IPS-15b (cell line): ENCODE data around the gene U2AF1L4.
"Not testable (repeated sequence)": the region's sequence is repeated elsewhere in the genome, so short reads cannot be mapped to it uniquely, and the experiment has no call there.

Experiments
- H3K27me3 ChIP-seq: one replicate; pipeline ENCODE4 v1.6.1; 2013; ENCODE audit warnings: low read length; ENCODE audit not compliant: control insufficient read depth, insufficient read depth
- H3K36me3 ChIP-seq: one replicate; pipeline ENCODE4 v1.6.1; 2013; ENCODE audit warnings: low read length; ENCODE audit not compliant: control insufficient read depth, insufficient read depth
- H3K4me1 ChIP-seq: one replicate; pipeline ENCODE4 v1.6.1; 2013; ENCODE audit warnings: mild to moderate bottlenecking, low read length; ENCODE audit not compliant: control insufficient read depth, insufficient read depth
- H3K4me3 ChIP-seq: one replicate; pipeline ENCODE4 v1.5.1; 2013; ENCODE audit warnings: low read depth, low read length
- H3K9ac ChIP-seq: one replicate; pipeline ENCODE4 v1.6.1; 2013; ENCODE audit warnings: low read depth, mild to moderate bottlenecking, low read length
- H3K9me3 ChIP-seq: one replicate; pipeline ENCODE4 v1.6.1; 2013; ENCODE audit warnings: mild to moderate bottlenecking, low read length; ENCODE audit not compliant: control insufficient read depth, insufficient read depth

U2AF1L4 gene

GRCh38 chr19:35777086-35777841, 32.0 kb upstream of the U2AF1L4 start:
- H3K9ac ChIP-seq, result no peak overlapping the region
- no peaks in the 10 kb centered on the region for H3K36me3 ChIP-seq
- peak overlapping the region; percentile 8 for H3K4me3 ChIP-seq
- H3K4me1 ChIP-seq, result peaks cover 10% of the 10 kb centered on the region
- peaks cover 20% of the 10 kb centered on the region for H3K27me3 ChIP-seq
- no peaks in the 10 kb centered on the region for H3K9me3 ChIP-seq

GRCh38 chr19:35776102-35776788, 31.0 kb upstream of the U2AF1L4 start:
- Histone ChIP-seq H3K9ac (no peak overlapping the region), H3K4me1 (peaks cover 8% of the 10 kb centered on the region), H3K4me3 (peak overlapping the region; percentile 55)

GRCh38 chr19:35775298-35776101, 30.3 kb upstream of the U2AF1L4 start, which contains the start of gene ARHGAP33:
Gene ARHGAP33 (plus strand): TSS chr19:35775564. CDS start chr19:35775659, 95 bp downstream.
- Histone ChIP-seq H3K4me3 (peak within 1 kb of the TSS; percentile 55), H3K27me3 (peaks cover 20% of the 10 kb centered on the region), H3K4me1 (peaks cover 8% of the 10 kb centered on the region), H3K36me3 (no peaks in the 10 kb centered on the region), H3K9ac (no peak within 1 kb of the TSS), H3K9me3 (no peaks in the 10 kb centered on the region)

More at GRCh38 chr19:35776102-35776788, 31.0 kb upstream of the U2AF1L4 start:
- peaks cover 20% of the 10 kb centered on the region for H3K27me3 ChIP-seq
- H3K36me3 ChIP-seq, result no peaks in the 10 kb centered on the region
- H3K9me3 ChIP-seq, result no peaks in the 10 kb centered on the region

GRCh38 chr19:35775046-35775297, 29.8 kb upstream of the U2AF1L4 start:
- H3K4me1 ChIP-seq, result peaks cover 8% of the 10 kb centered on the region
- no peaks in the 10 kb centered on the region for H3K36me3 ChIP-seq
- no peaks in the 10 kb centered on the region for H3K9me3 ChIP-seq
- peak overlapping the region; percentile 8 for H3K4me3 ChIP-seq
- peaks cover 20% of the 10 kb centered on the region for H3K27me3 ChIP-seq
- H3K9ac ChIP-seq, result no peak overlapping the region

- no peaks in the 10 kb centered on the region for H3K9me3 ChIP-seq
- no peaks in the 10 kb centered on the region for H3K36me3 ChIP-seq
- no peak overlapping the region for H3K9ac ChIP-seq
- peaks cover 20% of the 10 kb centered on the region for H3K27me3 ChIP-seq
- H3K4me1 ChIP-seq, result peaks cover 8% of the 10 kb centered on the region
- H3K4me3 ChIP-seq, result peak overlapping the region; percentile 8
These were observed 29.2 kb upstream of the U2AF1L4 start for GRCh38 chr19:35774274-35775045.

GRCh38 chr19:35773020-35773806, 28.0 kb upstream of the U2AF1L4 start:
- no peak overlapping the region for H3K9ac ChIP-seq
- H3K4me3 ChIP-seq, result no peak overlapping the region
- H3K27me3 ChIP-seq, result peaks cover 20% of the 10 kb centered on the region
- no peaks in the 10 kb centered on the region for H3K9me3 ChIP-seq
- H3K4me1 ChIP-seq, result peaks cover 8% of the 10 kb centered on the region
- no peaks in the 10 kb centered on the region for H3K36me3 ChIP-seq

GRCh38 chr19:35772362-35772761, 27.1 kb upstream of the U2AF1L4 start:
- H3K36me3 ChIP-seq, H3K4me1 ChIP-seq, H3K9me3 ChIP-seq, H3K9ac ChIP-seq, H3K4me3 ChIP-seq: not testable (repeated sequence)
- H3K27me3 ChIP-seq, result peaks cover 15% of the 10 kb centered on the region

- H3K27me3 ChIP-seq, result peaks cover 2% of the 10 kb centered on the region
- H3K4me1 ChIP-seq, result no peaks in the 10 kb centered on the region
- no peaks in the 10 kb centered on the region for H3K36me3 ChIP-seq
- H3K9ac ChIP-seq, result no peak overlapping the region
- H3K9me3 ChIP-seq, result no peaks in the 10 kb centered on the region
- no peak overlapping the region for H3K4me3 ChIP-seq
These were observed 22.8 kb upstream of the U2AF1L4 start for GRCh38 chr19:35768082-35768421.

GRCh38 chr19:35767288-35768081, 22.3 kb upstream of the U2AF1L4 start:
- Histone ChIP-seq H3K27me3 (no peaks in the 10 kb centered on the region), H3K36me3 (no peaks in the 10 kb centered on the region), H3K9ac (no peak overlapping the region), H3K4me3 (peak overlapping the region; percentile 22), H3K9me3 (no peaks in the 10 kb centered on the region), H3K4me1 (no peaks in the 10 kb centered on the region)

GRCh38 chr19:35766571-35767104, 21.4 kb upstream of the U2AF1L4 start:
- no peaks in the 10 kb centered on the region for H3K9me3 ChIP-seq
- no peaks in the 10 kb centered on the region for H3K4me1 ChIP-seq
- no peak overlapping the region for H3K9ac ChIP-seq
- peaks cover 5% of the 10 kb centered on the region for H3K36me3 ChIP-seq
- no peaks in the 10 kb centered on the region for H3K27me3 ChIP-seq
- no peak overlapping the region for H3K4me3 ChIP-seq
